Measurements from ENCODE around the gene SKI. TPM values are rescaled to one million over a fixed set of nuclear protein-coding genes. Genes with fewer than 3 reads are reported as not detected.
"Not testable (repeated sequence)": the region's sequence is repeated elsewhere in the genome, so short reads cannot be mapped to it uniquely, and the experiment has no call there.

SKI gene
- total and polyA plus RNA-seq, 2 donors (not counting 1 experiment from before 2014, with no cell fraction given), result 11.6 to 21.8 TPM

DNA sequence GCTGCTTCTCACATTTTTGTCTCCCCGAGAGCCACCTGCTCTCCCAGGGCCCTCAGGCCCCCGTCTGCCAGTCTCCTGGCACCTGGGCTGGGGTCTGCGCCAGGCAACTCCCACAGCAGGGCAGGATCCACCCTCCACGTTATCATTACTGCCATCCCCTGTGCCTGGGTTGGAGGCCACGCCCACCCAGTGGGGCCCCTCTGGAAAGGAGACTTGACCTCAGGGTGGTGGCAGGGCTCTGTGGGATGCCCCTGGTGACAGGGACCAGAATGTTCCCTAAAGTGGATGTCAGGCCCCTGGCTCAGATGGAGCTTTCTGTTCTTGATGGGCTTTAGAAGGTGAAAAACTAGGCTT, 66.6 kb downstream of the SKI start:
- TF ChIP-seq EZH2 (IDR thresholded peaks at IDR 0.05; ENCODE audit: low read length, missing control alignments), result no peak
- TF ChIP-seq, protein P1, sequence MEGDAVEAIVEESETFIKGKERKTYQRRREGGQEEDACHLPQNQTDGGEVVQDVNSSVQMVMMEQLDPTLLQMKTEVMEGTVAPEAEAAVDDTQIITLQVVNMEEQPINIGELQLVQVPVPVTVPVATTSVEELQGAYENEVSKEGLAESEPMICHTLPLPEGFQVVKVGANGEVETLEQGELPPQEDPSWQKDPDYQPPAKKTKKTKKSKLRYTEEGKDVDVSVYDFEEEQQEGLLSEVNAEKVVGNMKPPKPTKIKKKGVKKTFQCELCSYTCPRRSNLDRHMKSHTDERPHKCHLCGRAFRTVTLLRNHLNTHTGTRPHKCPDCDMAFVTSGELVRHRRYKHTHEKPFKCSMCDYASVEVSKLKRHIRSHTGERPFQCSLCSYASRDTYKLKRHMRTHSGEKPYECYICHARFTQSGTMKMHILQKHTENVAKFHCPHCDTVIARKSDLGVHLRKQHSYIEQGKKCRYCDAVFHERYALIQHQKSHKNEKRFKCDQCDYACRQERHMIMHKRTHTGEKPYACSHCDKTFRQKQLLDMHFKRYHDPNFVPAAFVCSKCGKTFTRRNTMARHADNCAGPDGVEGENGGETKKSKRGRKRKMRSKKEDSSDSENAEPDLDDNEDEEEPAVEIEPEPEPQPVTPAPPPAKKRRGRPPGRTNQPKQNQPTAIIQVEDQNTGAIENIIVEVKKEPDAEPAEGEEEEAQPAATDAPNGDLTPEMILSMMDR (conservative IDR thresholded peaks at IDR 0.05 in 1 of 2, IDR thresholded peaks at IDR 0.05 in 1 of 2; ENCODE audit: low read depth in 1 of 2, low read length in 2 of 2), result no peak
- no peak for DNase-seq (ENCODE audit: low read depth in 2 of 2)
- H3K79me2 ChIP-seq (ENCODE audit: control insufficient read depth, insufficient read depth, low read length), result peaks cover 91% of the 10 kb centered on the region
- peak overlapping the region; percentile 69 for H3K27ac ChIP-seq (ENCODE audit: insufficient read depth, low read length)
- H3K36me3 ChIP-seq (ENCODE audit: control insufficient read depth, insufficient read depth, low read length), result no peaks in the 10 kb centered on the region
- no peak overlapping the region for H3K4me3 ChIP-seq (replicated peaks in 1 of 4; ENCODE audit: control extremely low read depth in 1 of 4, insufficient read depth in 1 of 4, low read depth in 3 of 4, low read length in 4 of 4)
- H3K9me3 ChIP-seq (ENCODE audit: control insufficient read depth, insufficient read depth, low read depth, low read length), result no peaks in the 10 kb centered on the region
- no peak overlapping the region for H2AFZ ChIP-seq (ENCODE audit: low read length)
- H3K27me3 ChIP-seq (ENCODE audit: control insufficient read depth, insufficient read depth, low read length), result no peaks in the 10 kb centered on the region
- H4K20me1 ChIP-seq (ENCODE audit: control insufficient read depth, extremely low read depth, insufficient read depth, low read length), result no peaks in the 10 kb centered on the region
- no peak overlapping the region for H3K4me2 ChIP-seq (ENCODE audit: extremely low read depth, insufficient read depth, low read length)
- H3K4me1 ChIP-seq (ENCODE audit: control insufficient read depth, extremely low read depth, insufficient read depth, low read length), result peaks cover 43% of the 10 kb centered on the region
- H3K9ac ChIP-seq (ENCODE audit: insufficient read depth, low read length), result no peak overlapping the region

DNA sequence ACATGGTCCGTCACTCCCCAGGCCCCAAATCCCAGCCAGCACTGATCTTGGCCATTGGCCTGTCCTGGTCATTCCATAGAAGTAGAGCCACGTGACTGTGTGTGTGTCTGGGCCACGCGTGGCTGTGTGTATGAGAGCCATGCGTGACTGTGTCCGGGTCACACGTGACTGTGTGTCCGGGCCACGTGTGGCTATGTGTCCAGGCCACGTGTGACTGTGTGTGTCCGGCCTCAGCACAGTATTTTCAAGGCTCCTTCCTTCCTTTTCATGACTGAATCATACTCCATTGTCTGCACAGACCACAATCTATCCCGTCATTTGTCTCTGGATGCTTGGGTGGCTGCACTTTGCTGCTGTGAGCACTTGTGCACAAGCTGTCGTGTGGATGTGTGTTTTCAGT, 67.4 kb downstream of the SKI start:
- TF ChIP-seq, protein P1 (conservative IDR thresholded peaks at IDR 0.05 in 1 of 2, IDR thresholded peaks at IDR 0.05 in 1 of 2; ENCODE audit: low read depth in 1 of 2, low read length in 2 of 2), result no peak
- TF ChIP-seq EZH2 (IDR thresholded peaks at IDR 0.05; ENCODE audit: low read length, missing control alignments), result no peak
- H2AFZ ChIP-seq (ENCODE audit: low read length), result no peak overlapping the region
- H3K9ac ChIP-seq (ENCODE audit: insufficient read depth, low read length), result no peak overlapping the region
- DNase-seq (ENCODE audit: low read depth in 2 of 2), result no peak
- no peaks in the 10 kb centered on the region for H3K27me3 ChIP-seq (ENCODE audit: control insufficient read depth, insufficient read depth, low read length)
- peak overlapping the region; percentile 75 for H3K27ac ChIP-seq (ENCODE audit: insufficient read depth, low read length)
- H4K20me1 ChIP-seq (ENCODE audit: control insufficient read depth, extremely low read depth, insufficient read depth, low read length), result no peaks in the 10 kb centered on the region
- H3K4me1 ChIP-seq (ENCODE audit: control insufficient read depth, extremely low read depth, insufficient read depth, low read length), result peaks cover 43% of the 10 kb centered on the region
- H3K36me3 ChIP-seq (ENCODE audit: control insufficient read depth, insufficient read depth, low read length), result no peaks in the 10 kb centered on the region
- no peak overlapping the region for H3K4me2 ChIP-seq (ENCODE audit: extremely low read depth, insufficient read depth, low read length)
- H3K4me3 ChIP-seq (replicated peaks in 1 of 4; ENCODE audit: control extremely low read depth in 1 of 4, insufficient read depth in 1 of 4, low read depth in 3 of 4, low read length in 4 of 4), result no peak overlapping the region
- peaks cover 93% of the 10 kb centered on the region for H3K79me2 ChIP-seq (ENCODE audit: control insufficient read depth, insufficient read depth, low read length)
- no peaks in the 10 kb centered on the region for H3K9me3 ChIP-seq (ENCODE audit: control insufficient read depth, insufficient read depth, low read depth, low read length)

DNA sequence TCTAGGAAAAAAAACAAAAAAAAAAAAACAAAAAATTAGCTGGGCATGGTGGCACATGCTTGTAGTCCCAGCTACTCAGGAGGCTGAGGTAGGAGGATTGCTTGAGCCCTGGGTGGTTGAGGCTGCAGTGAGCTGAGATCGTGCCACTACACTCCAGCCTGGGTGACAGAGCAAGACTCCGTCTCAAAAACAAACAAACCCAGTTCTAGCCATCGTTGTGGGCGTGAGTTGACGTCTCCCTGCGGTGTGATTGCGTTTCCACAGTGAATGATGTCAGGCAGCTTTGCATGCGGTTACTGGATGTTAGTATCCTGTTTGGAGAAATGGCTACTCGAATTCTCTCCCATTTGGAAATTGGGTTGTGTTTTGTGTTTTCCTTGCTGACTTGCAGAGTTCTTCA, 68.1 kb downstream of the SKI start:
- Histone ChIP-seq H3K4me2 (ENCODE audit: extremely low read depth, insufficient read depth, low read length) (peak overlapping the region; percentile 66), H3K27ac (ENCODE audit: insufficient read depth, low read length) (peak overlapping the region; percentile 75), H3K79me2 (ENCODE audit: control insufficient read depth, insufficient read depth, low read length) (peaks cover 99% of the 10 kb centered on the region), H3K4me1 (ENCODE audit: control insufficient read depth, extremely low read depth, insufficient read depth, low read length) (peaks cover 44% of the 10 kb centered on the region)
- not testable (repeated sequence) for H3K27me3 ChIP-seq (ENCODE audit: control insufficient read depth, insufficient read depth, low read length); H3K9me3 ChIP-seq (ENCODE audit: control insufficient read depth, insufficient read depth, low read depth, low read length); H3K4me3 ChIP-seq (replicated peaks in 1 of 4; ENCODE audit: control extremely low read depth in 1 of 4, insufficient read depth in 1 of 4, low read depth in 3 of 4, low read length in 4 of 4); H3K36me3 ChIP-seq (ENCODE audit: control insufficient read depth, insufficient read depth, low read length); H4K20me1 ChIP-seq (ENCODE audit: control insufficient read depth, extremely low read depth, insufficient read depth, low read length); H3K9ac ChIP-seq (ENCODE audit: insufficient read depth, low read length); H2AFZ ChIP-seq (ENCODE audit: low read length)
- peak; percentile 61 to 67 for DNase-seq (ENCODE audit: low read depth in 2 of 2)
